Measurements from ENCODE around the gene GRK4.

GRCh38 chr4:2927696-2928075 is 35.7 kb upstream of the GRK4 start:
- TF ChIP-seq EP300 (IDR thresholded peaks at IDR 0.05; ENCODE audit: borderline replicate concordance) (no peak), REST (IDR thresholded peaks at IDR 0.05; ENCODE audit: low read depth) (no peak), CEBPB (IDR thresholded peaks at IDR 0.05) (no peak), RAD21 (IDR thresholded peaks at IDR 0.05; ENCODE audit: low read depth) (no peak), YY1 (IDR thresholded peaks at IDR 0.05; ENCODE audit: low read depth) (no peak), TAF1 (IDR thresholded peaks at IDR 0.05; ENCODE audit: low read depth) (no peak), TEAD4 (IDR thresholded peaks at IDR 0.05) (no peak), FOXM1 (IDR thresholded peaks at IDR 0.05; ENCODE audit: borderline replicate concordance, low read depth) (no peak), EGR1 (IDR thresholded peaks at IDR 0.05) (no peak), MAX (IDR thresholded peaks at IDR 0.05) (no peak), CREB1 (IDR thresholded peaks at IDR 0.05; ENCODE audit: low read depth) (no peak), USF1 (IDR thresholded peaks at IDR 0.05) (no peak), NFIC (IDR thresholded peaks at IDR 0.05) (no peak), ZBTB7A (IDR thresholded peaks at IDR 0.05; ENCODE audit: low read depth) (no peak)

Data from Ishikawa (cell line).